ENCODE results near the gene OVCH2. TPM values are rescaled to one million over a fixed set of nuclear protein-coding genes. Genes with fewer than 3 reads are reported as not detected.

Gene OVCH2
- total and polyA plus RNA-seq, 8 donors: 0.05 to 0.28 TPM; not detected in 6

DNA sequence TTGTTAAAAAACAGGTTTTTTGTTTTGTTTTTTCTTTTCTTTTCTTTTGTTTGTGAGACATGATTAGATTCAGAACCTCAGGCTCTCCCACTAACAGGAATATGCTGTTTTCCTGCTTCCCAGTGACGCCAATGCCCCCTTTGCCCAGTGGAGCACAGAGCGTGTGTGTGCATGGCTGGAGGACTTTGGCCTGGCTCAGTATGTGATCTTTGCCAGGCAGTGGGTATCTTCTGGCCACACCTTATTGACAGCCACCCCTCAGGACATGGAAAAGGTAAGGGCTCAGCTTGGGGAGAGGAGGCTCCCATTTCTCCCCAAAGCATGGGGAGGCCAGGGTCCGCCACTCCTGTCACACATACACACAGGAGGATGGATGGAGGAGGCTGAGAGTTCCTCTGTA lies 58.0 kb downstream of the OVCH2 start:
- H3K9me3 ChIP-seq: no peaks in the 10 kb centered on the region
- H3K36me3 ChIP-seq: peaks cover 3 to 46% (median 13%) of the 10 kb centered on the region in 3 donors
- WGBS, 2 donors: 88 to 95% methylated on average over 3 of the region's 3 CpGs
- H3K27ac ChIP-seq: no peak overlapping the region
- no peaks in the 10 kb centered on the region for H3K27me3 ChIP-seq
- no peaks in the 10 kb centered on the region for H3K4me1 ChIP-seq
- DNase-seq (no peak), FAIRE-seq (no peak), ATAC-seq (no peak)
- H3K4me3 ChIP-seq: no peak overlapping the region
- intact Hi-C loops (cut with DNase I): no loop called here
- TF ChIP-seq, protein P1, sequence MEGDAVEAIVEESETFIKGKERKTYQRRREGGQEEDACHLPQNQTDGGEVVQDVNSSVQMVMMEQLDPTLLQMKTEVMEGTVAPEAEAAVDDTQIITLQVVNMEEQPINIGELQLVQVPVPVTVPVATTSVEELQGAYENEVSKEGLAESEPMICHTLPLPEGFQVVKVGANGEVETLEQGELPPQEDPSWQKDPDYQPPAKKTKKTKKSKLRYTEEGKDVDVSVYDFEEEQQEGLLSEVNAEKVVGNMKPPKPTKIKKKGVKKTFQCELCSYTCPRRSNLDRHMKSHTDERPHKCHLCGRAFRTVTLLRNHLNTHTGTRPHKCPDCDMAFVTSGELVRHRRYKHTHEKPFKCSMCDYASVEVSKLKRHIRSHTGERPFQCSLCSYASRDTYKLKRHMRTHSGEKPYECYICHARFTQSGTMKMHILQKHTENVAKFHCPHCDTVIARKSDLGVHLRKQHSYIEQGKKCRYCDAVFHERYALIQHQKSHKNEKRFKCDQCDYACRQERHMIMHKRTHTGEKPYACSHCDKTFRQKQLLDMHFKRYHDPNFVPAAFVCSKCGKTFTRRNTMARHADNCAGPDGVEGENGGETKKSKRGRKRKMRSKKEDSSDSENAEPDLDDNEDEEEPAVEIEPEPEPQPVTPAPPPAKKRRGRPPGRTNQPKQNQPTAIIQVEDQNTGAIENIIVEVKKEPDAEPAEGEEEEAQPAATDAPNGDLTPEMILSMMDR (IDR thresholded peaks at IDR 0.05): no peak

DNA sequence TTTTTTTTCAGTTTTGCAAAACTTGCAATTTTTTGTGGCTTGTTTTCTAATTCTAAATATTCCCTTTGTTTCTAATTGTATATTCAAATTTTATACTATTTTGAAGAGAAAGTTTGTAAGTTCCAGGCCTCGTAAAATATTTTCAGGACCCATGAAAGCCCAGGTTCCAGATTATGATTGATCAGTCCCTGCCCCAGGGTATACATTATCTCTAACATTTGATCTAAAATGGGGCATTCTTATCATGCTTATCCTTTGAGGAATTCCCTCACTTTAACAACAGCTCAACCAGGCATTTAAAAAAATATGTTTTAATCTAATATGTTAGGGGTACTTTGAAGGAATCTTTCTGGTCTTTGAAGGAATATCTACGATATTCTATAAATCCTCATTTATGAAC lies 59.4 kb downstream of the OVCH2 start:
- H3K9me3 ChIP-seq: no peaks in the 10 kb centered on the region
- no peaks in the 10 kb centered on the region for H3K4me1 ChIP-seq
- TF ChIP-seq, protein P1 (IDR thresholded peaks at IDR 0.05): no peak
- H3K27me3 ChIP-seq: no peaks in the 10 kb centered on the region
- no peak overlapping the region for H3K27ac ChIP-seq
- DNase-seq (no peak), ATAC-seq (no peak), FAIRE-seq (no peak)
- no peak overlapping the region for H3K4me3 ChIP-seq
- 89 to 91% methylated on average over 2 of the region's 2 CpGs for WGBS, 2 donors
- peaks cover 0 to 46% (median 10%) of the 10 kb centered on the region in 3 donors for H3K36me3 ChIP-seq
- intact Hi-C loops (cut with DNase I): no loop called here

DNA sequence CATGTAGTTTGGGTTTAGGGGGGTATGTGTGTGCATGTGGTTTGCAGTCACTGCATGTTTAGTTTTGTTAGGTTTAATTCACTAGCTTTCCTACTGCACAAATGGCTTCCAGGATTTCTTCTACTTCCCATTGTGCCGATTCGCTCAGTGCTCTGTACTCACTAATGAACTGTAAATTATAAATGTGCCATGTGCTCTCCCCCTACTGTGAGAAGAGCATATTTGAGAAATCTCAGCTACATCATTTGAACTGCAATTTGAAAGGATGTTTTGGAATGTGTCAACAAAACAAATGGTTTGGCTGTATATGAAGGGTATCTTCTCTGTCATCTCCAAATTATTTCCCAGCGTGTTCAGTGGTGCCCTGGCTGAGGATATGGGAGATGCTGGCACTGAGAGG lies 61.1 kb downstream of the OVCH2 start:
- FAIRE-seq (no peak), ATAC-seq (no peak), DNase-seq (no peak)
- WGBS, 2 donors: 93 to 96% methylated on average over 3 of the region's 3 CpGs
- TF ChIP-seq, protein P1 (IDR thresholded peaks at IDR 0.05): no peak
- H3K36me3 ChIP-seq: peaks cover 0 to 47% (median 7%) of the 10 kb centered on the region in 3 donors
- H3K4me3 ChIP-seq: no peak overlapping the region
- H3K4me1 ChIP-seq: no peaks in the 10 kb centered on the region
- intact Hi-C loops (cut with DNase I): no loop called here
- H3K27me3 ChIP-seq: no peaks in the 10 kb centered on the region
- H3K9me3 ChIP-seq: no peaks in the 10 kb centered on the region
- no peak overlapping the region for H3K27ac ChIP-seq

DNA sequence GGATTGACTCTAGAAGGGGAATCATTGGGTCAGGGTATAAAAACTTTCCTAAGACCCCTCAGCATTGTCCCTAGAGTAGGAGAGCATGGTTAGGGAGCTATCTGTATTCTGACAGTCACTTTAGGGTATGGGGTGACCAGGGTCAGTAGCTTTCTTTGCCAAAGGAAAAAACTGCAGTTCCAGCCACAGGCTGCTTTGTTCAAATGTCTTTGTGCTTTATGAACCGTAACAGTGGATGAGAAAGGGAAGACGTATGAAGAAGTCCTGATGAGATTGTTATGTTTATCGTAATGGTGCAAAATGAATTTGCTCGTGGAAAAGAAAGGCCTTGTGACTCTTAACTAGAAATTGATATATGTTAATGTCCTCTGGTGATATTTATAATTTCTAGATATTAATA lies 63.0 kb downstream of the OVCH2 start:
- WGBS, 2 donors: 83 to 90% methylated on average over 4 of the region's 4 CpGs
- ATAC-seq: no peak
- Histone ChIP-seq H3K27me3 (no peaks in the 10 kb centered on the region), H3K36me3 (peaks cover 0 to 39% (median 7%) of the 10 kb centered on the region in 3 donors), H3K4me1 (peaks cover 0 to 4% (median 0%) of the 10 kb centered on the region in 3 donors), H3K27ac (no peak overlapping the region), H3K9me3 (no peaks in the 10 kb centered on the region), H3K4me3 (no peak overlapping the region)
- intact Hi-C loops (cut with DNase I): no loop called here
- DNase-seq: no peak
- TF ChIP-seq, protein P1 (IDR thresholded peaks at IDR 0.05): no peak
- FAIRE-seq: no peak

DNA sequence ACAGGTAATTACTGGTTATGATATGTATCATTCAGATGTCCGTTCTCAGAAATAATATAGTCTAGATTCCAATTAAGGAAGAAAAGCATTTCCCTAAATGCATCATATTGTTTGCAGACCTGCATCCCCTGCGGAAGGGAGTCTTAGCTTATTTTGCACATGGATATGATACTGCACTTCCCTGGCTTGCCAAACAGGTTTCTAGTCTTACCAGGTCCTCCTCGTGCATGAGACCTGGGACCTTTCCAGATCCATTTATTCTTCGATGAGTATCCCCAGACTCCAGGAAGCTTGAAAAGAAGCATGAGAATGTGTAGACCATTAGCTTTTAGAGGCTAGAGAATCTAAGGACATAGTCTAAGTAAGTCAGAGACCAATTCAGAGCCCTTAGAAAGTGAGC lies 63.5 kb downstream of the OVCH2 start:
- no peak for FAIRE-seq
- WGBS, 2 donors: 34 to 42% methylated on average over 4 of the region's 4 CpGs
- no peaks in the 10 kb centered on the region for H3K9me3 ChIP-seq
- peaks cover 0 to 39% (median 7%) of the 10 kb centered on the region in 3 donors for H3K36me3 ChIP-seq
- H3K27me3 ChIP-seq: no peaks in the 10 kb centered on the region
- intact Hi-C loops (cut with DNase I): no loop called here
- DNase-seq: no peak
- TF ChIP-seq, protein P1 (IDR thresholded peaks at IDR 0.05): no peak
- H3K27ac ChIP-seq: no peak overlapping the region
- peaks cover 0 to 4% (median 0%) of the 10 kb centered on the region in 3 donors for H3K4me1 ChIP-seq
- no peak for ATAC-seq
- no peak overlapping the region for H3K4me3 ChIP-seq
